DLD1 (cell line): ENCODE measurements around the gene IFNL2.
"Not testable (repeated sequence)": the region's sequence is repeated elsewhere in the genome, so short reads cannot be mapped to it uniquely, and the experiment has no call there.

Experiments
- in situ Hi-C: cut with HindIII; loops from 2 replicates; pipeline ENCODE4 v1.10.0; 2017; ENCODE audit warnings: low sequenced_read_pairs

Gene IFNL2

DNA sequence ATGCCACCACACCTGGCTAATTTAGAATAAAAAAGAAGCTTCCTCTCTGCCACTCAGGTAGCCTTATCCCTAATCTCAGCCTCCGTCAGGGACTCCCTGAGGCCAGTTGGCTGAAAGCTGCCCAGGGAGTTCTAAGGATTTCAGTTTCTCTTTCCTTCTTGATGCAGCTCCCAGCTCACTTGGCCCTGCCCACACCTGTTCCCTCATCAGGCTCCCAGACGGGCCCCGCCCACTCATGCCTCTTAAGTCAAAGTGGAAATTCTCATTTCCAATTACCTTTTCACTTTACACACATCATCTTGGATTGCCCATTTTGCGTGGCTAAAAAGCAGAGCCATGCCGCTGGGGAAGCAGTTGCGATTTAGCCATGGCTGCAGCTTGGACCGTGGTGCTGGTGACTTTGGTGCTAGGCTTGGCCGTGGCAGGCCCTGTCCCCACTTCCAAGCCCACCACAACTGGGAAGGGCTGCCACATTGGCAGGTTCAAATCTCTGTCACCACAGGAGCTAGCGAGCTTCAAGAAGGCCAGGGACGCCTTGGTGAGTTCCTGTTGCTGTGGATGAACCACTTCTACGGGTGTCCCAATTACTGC is 28.0 kb downstream of the IFNL2 start, which contains the start of gene IFNL1:
Gene IFNL1, plus strand, starts transcription at position 353 of the 591 bp plus-strand sequence. Its CDS starts 15 bp downstream, at position 368.
- in situ Hi-C loops: no loop called here

DNA sequence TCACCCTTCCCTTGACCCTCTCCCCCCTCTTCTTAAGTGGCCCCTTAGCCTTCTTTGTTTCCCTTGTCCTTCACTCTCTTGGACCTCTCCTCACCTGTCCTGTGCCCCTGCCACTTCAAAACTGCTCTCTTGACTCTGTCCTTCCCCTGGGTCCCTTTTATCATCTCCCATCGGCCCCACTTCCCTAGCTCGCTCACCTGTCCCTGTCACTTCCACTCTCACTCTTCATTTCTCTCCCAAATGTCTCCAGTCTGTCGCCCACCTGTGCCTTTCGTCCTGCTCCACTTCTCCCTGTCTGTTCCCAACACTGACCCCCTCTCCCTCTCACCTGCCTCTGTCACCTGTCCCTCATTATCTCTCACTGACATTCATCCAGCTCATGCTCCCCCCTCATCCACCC is 28.7 kb downstream of the IFNL2 start:
- in situ Hi-C loops: no loop called here

DNA sequence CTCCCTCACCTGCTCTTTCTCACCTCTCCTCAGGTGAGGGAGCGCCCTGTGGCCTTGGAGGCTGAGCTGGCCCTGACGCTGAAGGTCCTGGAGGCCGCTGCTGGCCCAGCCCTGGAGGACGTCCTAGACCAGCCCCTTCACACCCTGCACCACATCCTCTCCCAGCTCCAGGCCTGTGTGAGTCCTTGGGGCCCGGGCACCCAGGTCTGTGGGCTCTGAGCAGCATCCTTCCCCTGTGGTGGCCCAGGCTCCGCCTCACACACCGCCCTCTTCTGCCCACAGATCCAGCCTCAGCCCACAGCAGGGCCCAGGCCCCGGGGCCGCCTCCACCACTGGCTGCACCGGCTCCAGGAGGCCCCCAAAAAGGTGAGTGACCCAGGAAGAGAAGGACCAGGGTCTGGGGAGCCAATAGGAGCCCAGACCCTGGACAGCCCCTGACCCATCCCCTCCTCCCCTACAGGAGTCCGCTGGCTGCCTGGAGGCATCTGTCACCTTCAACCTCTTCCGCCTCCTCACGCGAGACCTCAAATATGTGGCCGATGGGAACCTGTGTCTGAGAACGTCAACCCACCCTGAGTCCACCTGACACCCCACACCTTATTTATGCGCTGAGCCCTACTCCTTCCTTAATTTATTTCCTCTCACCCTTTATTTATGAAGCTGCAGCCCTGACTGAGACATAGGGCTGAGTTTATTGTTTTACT is 29.9 kb downstream of the IFNL2 start:
- in situ Hi-C loops: no loop called here

DNA sequence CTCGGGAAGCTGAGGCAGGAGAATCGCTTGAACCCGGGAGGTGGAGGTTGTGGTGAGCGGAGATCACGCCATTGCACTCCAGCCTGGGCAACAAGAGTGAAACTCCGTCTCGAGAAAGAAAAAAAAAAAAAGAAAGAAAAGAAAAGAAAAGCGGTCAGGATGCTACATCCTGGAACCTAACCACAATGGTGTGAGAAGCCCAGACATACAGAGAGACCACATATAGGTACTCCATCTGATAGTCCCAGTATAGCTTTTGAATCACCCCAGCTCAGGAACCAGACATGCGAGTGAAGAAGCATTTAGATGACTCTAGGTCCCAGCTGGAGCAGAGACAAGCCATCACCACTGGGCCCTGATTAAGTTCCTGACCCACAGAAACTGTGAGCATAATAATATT is 31.2 kb downstream of the IFNL2 start:
- in situ Hi-C loops: no loop called here

DNA sequence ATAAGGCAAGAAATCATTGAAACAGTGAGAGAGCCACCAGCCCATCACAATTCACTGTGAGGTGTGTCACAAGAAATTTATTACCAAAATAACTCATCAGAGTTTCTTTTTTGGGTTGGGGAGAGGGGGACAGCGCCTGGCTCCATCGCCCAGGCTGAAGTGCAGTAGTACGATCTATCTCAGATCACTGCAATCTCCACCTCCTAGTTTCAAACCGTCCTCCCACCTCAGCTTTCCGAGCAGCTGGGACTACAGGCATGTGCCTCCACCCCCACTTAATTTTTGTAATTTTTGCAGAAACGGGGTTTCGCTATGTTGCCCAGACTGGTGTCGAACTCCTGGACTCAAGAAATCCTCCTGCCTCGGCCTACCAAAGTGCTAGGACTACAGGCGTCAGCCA is 31.6 kb downstream of the IFNL2 start:
- in situ Hi-C loops: no loop called here

DNA sequence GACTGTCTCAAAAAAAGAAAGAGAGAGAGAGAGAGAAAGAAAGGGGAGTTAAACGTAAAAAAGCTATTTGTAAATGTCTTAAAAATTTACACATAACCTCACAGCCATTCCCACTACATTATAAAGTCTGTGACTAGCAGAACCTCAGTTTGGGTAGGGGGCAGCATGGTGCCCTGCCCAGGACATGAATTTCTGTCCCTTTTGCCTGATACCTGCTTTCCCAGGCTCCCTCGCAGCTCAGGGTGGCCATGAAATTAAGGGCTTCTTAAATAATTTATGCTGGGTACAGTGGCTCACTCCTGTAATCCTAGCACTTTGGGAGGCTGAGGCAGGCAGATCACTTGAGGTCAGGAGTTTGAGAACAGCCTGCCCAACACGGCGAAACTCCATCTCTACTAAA is 32.8 kb downstream of the IFNL2 start:
- in situ Hi-C loops: no loop called here

DNA sequence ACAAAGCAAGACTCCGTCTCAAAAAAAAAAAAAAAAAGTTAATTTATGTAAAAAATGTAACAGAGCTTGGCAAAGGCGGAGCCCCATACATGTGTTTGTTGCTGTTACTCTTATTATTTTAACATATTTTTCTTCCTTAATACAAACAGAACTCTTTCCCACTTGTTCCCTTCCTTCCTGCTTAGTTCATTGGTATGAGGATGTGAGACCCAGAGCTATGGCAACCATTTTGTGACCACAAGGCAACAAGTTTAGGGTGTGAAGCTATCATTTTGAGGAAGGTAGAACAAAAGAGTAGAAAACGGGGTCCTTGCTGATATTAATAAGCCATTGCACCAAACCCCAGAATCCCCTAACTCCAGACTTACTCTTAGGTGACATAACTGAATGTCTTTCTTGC is 33.4 kb downstream of the IFNL2 start:
- in situ Hi-C loops: no loop called here

DNA sequence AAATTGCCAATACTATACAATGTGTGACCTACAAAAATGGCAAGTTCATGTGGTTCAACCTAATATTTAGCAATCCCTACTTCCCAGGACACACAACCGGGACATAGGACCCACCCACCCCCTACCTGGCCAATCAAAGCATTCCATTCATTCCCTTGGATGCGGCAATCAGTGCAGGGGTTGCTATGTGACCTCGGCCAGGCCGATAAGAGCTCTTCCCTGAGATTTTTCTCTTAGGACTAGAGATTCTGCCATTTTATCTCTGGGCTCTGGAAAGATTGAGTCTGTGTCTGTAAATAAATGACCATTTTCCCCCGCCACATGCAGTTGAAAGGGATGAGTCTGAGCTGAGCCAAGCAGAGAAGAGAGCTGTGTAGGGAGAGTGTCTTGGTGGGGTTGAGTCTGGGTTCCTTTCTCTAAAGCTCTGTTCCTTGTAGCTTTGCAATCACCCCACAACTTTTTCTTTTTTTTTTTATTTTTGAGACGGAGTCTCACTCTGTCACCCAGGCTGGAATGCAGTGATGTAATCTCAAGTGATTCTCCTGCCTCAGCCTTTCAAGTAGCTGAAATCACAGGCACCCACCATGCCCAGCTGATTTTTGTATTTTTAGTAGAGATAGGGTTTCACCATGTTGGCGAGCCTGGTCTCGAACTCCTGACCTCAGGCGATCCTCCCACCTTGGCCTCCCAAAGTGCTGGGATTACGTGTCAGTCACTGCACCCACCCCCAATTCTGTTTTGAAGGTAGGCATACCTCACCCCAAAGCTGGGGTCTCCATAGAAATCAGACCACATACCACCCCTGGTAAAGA is 35.4 kb downstream of the IFNL2 start:
- in situ Hi-C loops: no loop called here

DNA sequence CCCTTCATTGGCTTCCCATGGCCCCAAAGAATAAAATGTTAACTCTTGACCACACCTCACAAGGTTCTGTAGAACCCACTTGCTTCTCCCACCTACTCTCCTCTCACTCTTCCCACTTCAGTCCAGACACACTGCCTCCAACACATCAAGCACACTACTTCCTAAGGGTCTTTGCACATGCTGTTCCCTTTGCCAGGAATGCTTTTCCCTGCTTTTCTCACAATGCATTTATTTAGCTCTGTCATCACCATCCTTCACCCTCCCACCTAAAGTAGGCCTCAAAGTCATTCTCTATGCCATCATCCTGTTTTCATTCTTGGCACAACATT is 36.0 kb downstream of the IFNL2 start:
- in situ Hi-C loops: no loop called here

DNA sequence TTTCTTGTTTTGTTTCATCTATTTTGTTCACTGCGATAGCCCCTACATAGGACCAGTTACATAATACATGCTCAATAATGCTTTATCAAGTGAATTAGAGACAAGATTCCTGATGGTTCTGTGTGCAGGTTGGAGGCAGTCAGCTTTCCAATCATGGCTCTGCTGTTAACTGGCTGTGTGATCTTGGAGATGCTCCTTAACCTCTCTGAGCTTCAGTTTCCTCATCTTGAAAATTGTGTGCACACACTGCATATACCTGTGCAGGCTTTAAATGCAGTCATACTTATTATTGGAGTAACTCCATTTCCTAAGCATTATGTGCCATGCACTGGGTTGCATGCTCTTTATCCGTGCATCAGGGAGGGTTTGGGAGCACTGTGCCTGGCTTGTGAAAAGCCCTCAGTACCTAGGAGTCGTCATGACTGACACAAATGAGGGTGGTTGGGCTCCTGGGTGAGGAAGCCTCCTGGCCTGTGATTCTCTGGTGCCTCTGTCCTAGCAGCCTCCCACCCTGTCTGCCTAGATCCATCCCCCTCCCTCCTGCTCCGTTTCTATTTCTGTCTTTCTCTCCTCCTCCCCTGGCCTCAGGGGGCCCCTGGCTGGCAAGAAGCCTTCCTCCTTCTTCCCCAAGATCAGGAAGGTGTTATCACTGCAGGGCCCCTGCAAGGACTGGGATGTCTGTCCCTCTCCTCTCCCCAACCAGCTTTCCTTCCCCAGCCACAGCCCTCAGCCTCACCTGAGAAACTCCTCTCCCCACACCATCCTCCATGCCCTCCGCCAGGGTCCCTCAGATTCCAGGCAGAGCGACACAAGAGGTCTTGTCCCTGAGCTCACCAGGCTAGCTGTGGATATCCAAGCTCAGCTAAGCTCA is 36.7 kb downstream of the IFNL2 start:
- in situ Hi-C loops: no loop called here

DNA sequence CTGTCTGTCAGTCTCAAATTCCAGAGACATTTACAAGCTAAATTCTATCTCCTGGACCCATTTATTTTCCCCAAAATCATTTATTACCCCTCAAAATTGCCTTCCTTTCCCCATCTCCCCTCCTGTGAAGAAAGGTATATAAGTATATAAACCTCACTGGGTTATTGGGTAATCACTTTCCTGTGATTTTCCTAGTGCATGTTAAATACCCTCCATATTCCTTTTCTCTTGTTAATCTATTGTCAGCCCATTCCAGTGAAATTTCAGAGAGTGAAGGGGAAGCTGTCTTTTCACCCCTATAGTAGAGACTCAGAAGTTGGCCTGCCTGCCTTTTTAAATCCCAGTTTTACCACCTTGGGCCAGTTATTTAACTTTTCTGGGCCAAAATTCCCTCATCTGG is 37.9 kb downstream of the IFNL2 start:
- in situ Hi-C loops: no loop called here

DNA sequence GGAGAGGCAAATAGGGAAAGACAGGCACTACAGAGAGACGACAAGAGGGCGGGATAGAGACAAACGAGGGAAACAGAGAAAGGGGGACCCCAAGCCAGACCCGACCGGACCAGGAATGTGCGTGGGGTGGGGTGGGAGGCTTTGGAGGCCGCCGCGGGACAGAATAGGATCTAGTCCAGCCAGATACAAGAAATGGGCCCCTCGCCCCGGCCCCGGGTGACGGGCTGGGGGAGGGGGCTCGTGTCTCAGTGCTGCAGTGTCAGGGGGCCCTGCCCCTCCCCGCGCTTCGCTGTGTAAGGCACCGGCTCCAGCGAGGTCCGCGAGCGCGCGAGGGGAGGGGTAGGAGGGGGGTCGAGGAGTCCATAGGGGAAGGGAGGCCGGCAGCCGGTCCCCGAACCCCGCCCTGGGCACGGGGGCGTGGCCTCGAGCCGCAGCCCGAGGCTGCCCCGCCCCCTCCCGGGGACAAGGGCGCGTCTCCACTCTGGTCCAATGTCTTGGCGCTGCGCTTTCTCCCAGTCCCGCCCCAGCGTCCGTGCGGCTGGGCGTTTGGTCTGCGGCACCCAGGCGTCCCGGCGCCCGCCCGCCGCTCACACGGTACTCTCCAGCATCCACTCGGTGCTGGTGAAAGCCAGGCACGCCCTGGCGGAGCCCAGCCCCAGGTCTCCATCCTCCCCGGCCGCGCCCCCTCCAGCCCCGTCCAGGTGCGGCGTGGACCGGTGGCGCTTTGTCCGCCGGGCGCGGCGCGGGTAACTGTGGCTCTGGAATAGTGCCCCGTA is 39.0 kb downstream of the IFNL2 start:
- in situ Hi-C loops: no loop called here

DNA sequence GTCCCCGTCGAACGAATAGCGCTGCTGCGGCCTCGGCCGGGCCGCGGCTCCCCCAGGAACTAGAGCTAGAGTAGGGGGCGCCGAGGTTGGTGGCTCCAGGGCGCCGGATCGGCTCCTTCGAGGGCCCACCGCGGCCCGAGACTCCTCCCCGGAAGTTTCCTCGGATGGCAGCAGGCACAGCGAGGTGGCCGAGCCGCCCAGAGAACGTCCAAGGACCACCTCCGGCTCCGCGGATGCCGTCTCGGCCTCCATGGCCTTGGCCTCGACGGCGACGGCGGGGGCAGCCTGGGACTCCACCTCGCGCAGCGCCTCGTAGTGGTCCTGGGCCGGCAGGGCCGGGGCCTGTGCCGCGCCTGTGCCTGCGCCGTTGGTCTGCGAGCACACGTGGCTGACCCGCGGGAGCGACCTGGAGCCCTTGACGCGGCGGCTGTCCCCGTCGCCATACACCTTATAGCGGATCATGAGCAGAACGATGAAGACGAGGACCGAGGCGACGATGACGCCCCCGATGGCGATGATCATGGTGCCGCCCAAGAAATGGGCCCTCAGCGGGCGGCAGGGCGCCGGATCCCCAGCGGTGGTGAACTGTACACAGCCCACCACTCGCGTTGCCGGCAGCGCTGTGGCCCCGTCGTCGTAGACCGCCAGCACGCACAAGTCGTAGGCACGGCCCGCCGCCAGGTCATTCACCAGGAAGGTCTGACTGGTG is 39.8 kb downstream of the IFNL2 start:
- in situ Hi-C loops: no loop called here

DNA sequence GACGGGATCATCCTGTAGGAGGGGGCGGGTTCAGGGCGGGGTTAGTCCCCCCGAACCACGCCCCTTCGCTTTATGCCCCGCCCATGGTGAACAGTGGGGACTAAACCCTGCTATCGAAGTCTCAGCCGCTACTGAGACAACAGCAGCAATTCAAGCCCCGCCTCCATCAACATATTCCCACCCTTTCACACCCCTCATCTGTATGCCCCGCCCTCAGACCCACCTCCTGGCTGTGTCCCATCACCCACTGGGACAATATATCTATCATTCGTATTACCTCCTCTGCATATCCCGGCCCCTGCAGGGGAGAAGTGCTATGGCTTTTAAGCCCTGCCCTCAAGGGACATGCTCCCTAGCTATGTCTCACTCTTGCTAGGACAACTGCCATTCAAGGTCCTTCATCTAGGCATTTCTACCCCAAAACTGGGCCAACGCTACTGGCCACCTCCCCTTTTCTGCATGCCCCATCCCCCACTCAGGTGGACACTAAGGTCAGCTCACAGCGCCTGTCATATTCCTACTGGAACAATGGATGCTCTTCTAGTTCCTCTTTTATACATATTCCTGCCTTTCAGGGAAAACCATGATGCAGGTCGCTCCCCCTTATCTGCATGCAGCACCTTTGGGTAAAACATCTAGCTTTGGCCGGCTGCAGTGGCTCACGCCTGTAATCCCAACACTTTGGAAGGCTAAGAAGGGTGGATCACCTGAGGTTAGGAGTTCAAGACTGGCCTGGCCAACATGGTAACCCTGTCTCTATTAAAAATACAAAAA is 40.5 kb downstream of the IFNL2 start:
- in situ Hi-C loops: no loop called here

DNA sequence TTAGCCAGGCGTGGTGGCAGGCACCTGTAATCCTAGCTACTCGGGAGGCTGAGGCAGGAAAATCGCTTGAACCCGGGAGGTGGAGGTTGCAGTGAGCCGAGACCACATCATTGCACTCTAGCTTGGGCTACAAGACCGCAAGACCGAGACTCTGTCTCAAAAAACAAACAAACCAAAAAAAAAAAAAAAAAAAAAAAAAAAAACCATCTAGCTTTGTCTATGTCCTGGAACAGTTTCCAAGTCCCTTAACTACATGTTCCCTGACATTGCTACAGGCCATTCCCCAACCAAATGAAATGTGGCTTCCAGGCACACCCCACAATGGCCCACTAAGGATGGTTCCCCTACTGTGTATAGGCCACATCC is 41.1 kb downstream of the IFNL2 start:
- in situ Hi-C loops: not testable (repeated sequence)

DNA sequence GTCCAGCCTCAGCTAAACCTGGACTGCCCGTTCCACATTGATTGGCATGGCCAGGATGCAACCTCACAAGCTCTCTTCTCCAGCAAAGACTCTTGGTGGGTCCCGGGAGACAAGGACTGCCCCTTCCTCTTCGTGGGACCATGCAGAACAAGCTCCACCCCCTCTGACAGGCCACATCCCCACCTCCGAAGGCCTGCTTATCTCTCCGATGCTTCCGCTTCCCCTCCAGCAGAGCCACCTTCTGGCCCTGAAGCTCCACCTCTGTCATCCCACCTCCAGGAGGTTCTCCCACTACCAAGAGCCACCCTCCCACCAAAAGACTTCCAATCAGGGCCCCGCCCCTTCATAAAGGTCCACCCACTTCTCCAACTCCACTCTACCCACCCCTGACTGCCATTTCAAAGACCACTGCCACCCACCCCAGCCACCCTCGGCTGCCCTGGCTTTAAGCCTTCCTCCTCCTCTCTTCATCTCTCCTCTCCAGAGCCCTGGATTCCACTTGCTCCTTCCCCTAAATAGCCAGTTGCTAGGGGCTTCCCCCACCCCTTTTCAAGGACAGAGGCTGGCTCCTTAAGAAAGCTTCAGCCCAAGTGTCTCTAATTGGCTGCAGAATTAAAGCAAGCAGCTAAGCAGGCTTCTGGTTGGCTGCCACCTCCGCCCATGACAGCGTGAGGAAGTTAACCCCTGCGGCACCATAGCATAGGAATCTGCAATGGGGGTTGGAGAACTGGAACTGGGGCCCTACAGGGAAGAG is 42.5 kb downstream of the IFNL2 start:
- in situ Hi-C loops: no loop called here

DNA sequence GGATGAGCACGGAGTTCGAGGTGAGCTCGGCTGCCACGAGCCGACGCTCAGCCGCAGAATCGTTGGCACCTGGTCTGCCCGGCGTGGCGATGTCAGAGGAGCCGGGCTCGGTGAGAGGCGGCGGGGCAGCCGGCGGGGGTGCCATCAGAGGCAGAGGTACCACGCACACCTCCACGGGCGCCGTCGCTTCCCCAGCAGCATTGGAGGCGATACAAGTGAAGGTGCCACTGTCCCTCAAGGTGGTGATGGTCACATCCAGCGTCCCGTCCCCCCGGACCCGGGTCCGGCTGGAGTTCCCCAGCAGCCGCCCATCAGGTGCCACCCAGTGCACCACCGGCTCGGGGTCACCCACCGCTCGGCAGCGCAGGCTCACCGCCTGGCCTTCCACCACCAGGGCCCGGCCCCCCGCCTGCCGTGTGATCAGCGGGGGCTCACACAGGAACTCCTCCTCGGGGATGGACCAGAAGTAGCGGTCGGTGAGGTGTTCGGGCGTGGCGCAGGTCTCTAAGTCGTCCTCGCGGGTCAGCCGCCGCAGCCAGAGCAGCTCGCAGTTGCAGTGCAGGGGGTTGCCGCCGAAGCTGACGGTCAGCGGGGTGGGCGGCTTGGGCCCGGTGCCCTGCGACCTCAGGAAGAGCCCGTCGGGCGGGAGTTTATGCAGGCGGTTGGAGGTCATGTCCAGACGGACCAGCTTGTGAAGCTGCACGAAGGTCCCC is 46.0 kb downstream of the IFNL2 start:
- in situ Hi-C loops: no loop called here

DNA sequence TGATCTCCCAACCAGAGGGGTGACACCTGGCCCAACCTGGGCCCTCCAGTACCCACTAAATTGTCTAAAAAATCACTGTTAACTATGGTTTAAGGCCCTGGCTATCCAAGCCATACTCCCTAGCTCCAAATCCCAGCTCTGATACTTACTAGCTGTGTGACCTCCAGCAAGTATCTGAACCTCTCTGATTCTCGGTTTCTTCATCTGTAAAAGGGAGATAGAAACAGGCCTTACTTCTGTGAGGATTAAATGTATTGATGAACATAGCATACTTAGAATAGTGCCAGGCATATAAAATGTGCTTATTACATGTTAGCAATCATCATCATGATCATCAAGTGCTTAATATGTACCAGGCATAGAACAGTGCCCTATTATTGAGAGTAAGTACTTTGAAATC is 47.7 kb downstream of the IFNL2 start:
- in situ Hi-C loops: no loop called here
